Measurements from ENCODE around the gene MRPL17.

GRCh38 chr11:6693342-6694228 lies 10.4 kb upstream of the MRPL17 start:
- no peak for TF ChIP-seq POLR2AphosphoS5 (IDR thresholded peaks at IDR 0.05)
- TF ChIP-seq CTCF (IDR thresholded peaks at IDR 0.05): no peak
- TF ChIP-seq EP300 (IDR thresholded peaks at IDR 0.05): no peak
